ENCODE data around the gene CCNH.

GRCh38 chr5:87412630-87413342 lies at the start of gene CCNH:
- no peak for TF ChIP-seq CTCF (IDR thresholded peaks at IDR 0.05; ENCODE audit: insufficient read depth, low read length, poor library complexity, severe bottlenecking)
- no peak for TF ChIP-seq EZH2phosphoT487 (conservative IDR thresholded peaks at IDR 0.05; ENCODE audit: low read length)
